Peyer's patch (tissue), 4 donors: Measurements from ENCODE around the gene MEGF6. TPM values are rescaled to one million over a fixed set of nuclear protein-coding genes. Genes with fewer than 3 reads are reported as not detected.

Experiments used
- DNase-seq, 3 donors: peaks; one replicate each; pipeline ENCODE4 v3.0.0-alpha.2; 2017 to 2019
- H3K27ac ChIP-seq, 4 donors: fragments of 200-600 bp; sonication (generic); one replicate each; pipeline ENCODE4 v1.5.1; 2016 to 2019
- H3K27me3 ChIP-seq, 2 donors: fragments of 200-600 bp; sonication (generic); one replicate each; pipeline ENCODE4 v1.5.1; 2019
- H3K36me3 ChIP-seq, 3 donors: fragments of 200-600 bp; sonication (generic); one replicate each; pipeline ENCODE4 v1.5.1; 2016 to 2019
- H3K4me1 ChIP-seq, 4 donors: fragments of 200-600 bp; sonication (generic); one replicate each; pipeline ENCODE4 v1.5.1; 2016 to 2019
- H3K4me3 ChIP-seq, 4 donors: fragments of 200-600 bp; sonication (generic); 1 replicate in 3 of 4; 2 replicates in 1 of 4; pipeline ENCODE4 v1.5.1; 2016 to 2019; ENCODE audit warnings: mild to moderate bottlenecking in 1 of 4
- H3K9me3 ChIP-seq, 4 donors: fragments of 200-600 bp; sonication (generic); one replicate each; pipeline ENCODE4 v1.5.1; 2016 to 2019; ENCODE audit warnings: mild to moderate bottlenecking in 1 of 4
- CTCF ChIP-seq, 6 experiments: fragments of 450-650 bp in 4 of 6; fragments of 200-600 bp in 2 of 6; sonication (generic) in 1 of 6; IDR thresholded peaks; one replicate each; pipeline ENCODE4 v1.5.1; 2017 to 2019; ENCODE audit warnings: antibody characterized with exemption in 6 of 6, mild to moderate bottlenecking in 3 of 6, moderate library complexity in 1 of 6
- POLR2A ChIP-seq, 2 donors: fragments of 450-650 bp; IDR thresholded peaks; one replicate each; pipeline ENCODE4 v1.5.1; 2017; ENCODE audit warnings: antibody characterized with exemption in 2 of 2, mild to moderate bottlenecking in 2 of 2, moderate library complexity in 2 of 2
- total RNA-seq, 4 donors: library from RNA; depleted of rRNA; stranded (reverse); fragments of >200 nt; gene quantifications; one replicate each; pipeline ENCODE4 v1.1.0, GENCODE V29; 2016

MEGF6 gene
- total RNA-seq, 4 donors from 2014 or later = 2.5 to 61.1 (median 11.1) TPM

GRCh38 chr1:3453203-3453761 lies 158.0 kb downstream of the MEGF6 start:
- no peak overlapping the region for H3K4me3 ChIP-seq
- DNase-seq = peak; percentile 59 to 90 (median 89)
- no peaks in the 10 kb centered on the region for H3K27me3 ChIP-seq
- peaks cover 3 to 46% (median 12%) of the 10 kb centered on the region in 4 donors for H3K4me1 ChIP-seq
- peak overlapping the region in 2 of 4 donors; percentile 98 to 99 for H3K27ac ChIP-seq
- H3K36me3 ChIP-seq = no peaks in the 10 kb centered on the region
- H3K9me3 ChIP-seq = no peaks in the 10 kb centered on the region
- TF ChIP-seq CTCF (IDR thresholded peaks at IDR 0.05) (peak; percentile 62 to 98 (median 95)), POLR2A (IDR thresholded peaks at IDR 0.05) (no peak)

DNA sequence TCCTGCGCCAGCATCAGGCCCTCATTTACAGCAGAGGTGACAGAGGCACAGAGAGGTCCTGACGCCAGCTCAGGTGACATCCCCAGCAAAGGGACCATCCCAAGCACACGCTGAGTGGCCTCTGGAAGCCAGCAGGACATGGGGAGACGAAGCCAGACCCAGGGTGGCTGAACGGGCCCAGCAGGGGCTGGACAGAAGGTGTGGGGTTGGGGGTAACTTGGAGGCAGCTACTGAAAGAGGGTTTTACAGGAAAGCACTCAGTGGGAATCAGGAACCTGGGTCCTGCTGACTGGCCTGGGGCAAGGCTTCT lies 158.5 kb downstream of the MEGF6 start:
- no peak for DNase-seq
- H3K4me3 ChIP-seq = no peak overlapping the region
- H3K27me3 ChIP-seq = no peaks in the 10 kb centered on the region
- no peak overlapping the region for H3K27ac ChIP-seq
- H3K4me1 ChIP-seq = peaks cover 0 to 42% (median 12%) of the 10 kb centered on the region in 4 donors
- H3K9me3 ChIP-seq = no peaks in the 10 kb centered on the region
- TF ChIP-seq POLR2A (IDR thresholded peaks at IDR 0.05) = no peak
- TF ChIP-seq CTCF (IDR thresholded peaks at IDR 0.05) = no peak
- H3K36me3 ChIP-seq = no peaks in the 10 kb centered on the region

DNA sequence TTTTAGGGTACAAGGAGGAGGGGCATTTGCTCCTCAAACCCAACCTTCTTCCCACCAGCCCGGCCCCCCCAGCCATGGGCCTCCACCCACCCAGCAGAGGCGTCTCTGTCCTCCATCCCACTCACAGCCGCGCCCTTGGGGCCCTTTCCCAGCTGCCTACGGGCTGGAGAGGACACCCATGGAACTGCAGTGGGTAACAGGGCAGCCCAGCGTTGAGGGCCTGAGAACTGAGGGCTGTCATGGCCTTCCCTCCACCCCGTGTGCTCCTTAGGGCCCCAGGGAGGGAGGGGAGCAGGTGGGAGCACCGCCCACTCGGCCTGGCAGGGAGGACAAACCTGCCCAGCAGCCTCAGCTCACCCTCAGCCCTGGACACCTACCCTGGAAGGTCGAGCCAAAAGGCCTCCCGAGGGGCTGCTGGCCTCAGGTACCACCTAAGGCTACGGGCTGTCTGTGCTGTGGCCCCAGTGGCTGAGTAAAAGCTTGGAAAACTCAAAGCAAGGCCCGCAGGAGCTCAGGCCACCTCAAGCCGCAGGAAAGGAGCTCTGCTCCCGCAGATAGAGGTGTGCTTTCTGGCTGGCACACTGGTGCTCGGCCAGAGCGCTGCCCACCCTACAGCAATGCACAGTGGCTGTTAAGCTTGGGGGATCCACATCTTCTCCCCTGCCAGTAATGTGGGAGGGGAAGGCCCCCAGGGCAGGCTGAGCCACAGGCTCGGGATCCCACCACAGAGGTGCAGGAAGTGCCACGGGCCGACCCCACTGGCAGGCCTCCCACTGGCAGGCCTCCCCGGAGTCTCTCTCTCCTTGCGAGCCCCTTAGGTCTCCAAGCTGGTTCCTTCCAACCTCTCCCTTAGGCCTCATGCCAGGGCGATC lies 159.1 kb downstream of the MEGF6 start:
- no peaks in the 10 kb centered on the region for H3K9me3 ChIP-seq
- DNase-seq = no peak
- no peak overlapping the region for H3K4me3 ChIP-seq
- H3K4me1 ChIP-seq = peaks cover 0 to 36% (median 12%) of the 10 kb centered on the region in 4 donors
- no peak overlapping the region for H3K27ac ChIP-seq
- no peak for TF ChIP-seq POLR2A (IDR thresholded peaks at IDR 0.05)
- no peak for TF ChIP-seq CTCF (IDR thresholded peaks at IDR 0.05)
- H3K27me3 ChIP-seq = no peaks in the 10 kb centered on the region
- H3K36me3 ChIP-seq = no peaks in the 10 kb centered on the region

- Histone ChIP-seq H3K4me1 (peaks cover 0 to 27% (median 12%) of the 10 kb centered on the region in 4 donors), H3K36me3 (no peaks in the 10 kb centered on the region), H3K4me3 (no peak overlapping the region), H3K27me3 (no peaks in the 10 kb centered on the region), H3K9me3 (no peaks in the 10 kb centered on the region), H3K27ac (no peak overlapping the region)
- no peak for DNase-seq
- TF ChIP-seq CTCF (IDR thresholded peaks at IDR 0.05) (no peak), POLR2A (IDR thresholded peaks at IDR 0.05) (no peak)
These were observed 160.3 kb downstream of the MEGF6 start for GRCh38 chr1:3450983-3451382.

- no peak for DNase-seq
- no peak overlapping the region for H3K27ac ChIP-seq
- H3K27me3 ChIP-seq = no peaks in the 10 kb centered on the region
- H3K4me1 ChIP-seq = peaks cover 0 to 20% (median 12%) of the 10 kb centered on the region in 4 donors
- no peaks in the 10 kb centered on the region for H3K9me3 ChIP-seq
- H3K4me3 ChIP-seq = no peak overlapping the region
- TF ChIP-seq CTCF (IDR thresholded peaks at IDR 0.05) = no peak
- no peak for TF ChIP-seq POLR2A (IDR thresholded peaks at IDR 0.05)
- H3K36me3 ChIP-seq = no peaks in the 10 kb centered on the region
These were observed 161.0 kb downstream of the MEGF6 start for GRCh38 chr1:3450202-3450863.
